ENCODE results near the gene GPC5.

GPC5 gene

GRCh38 chr13:91868351-91868750 is 469.9 kb downstream of the GPC5 start:
- no peaks in the 10 kb centered on the region for H3K27me3 ChIP-seq (ENCODE audit: insufficient read depth, low read depth)
- no peak overlapping the region for H3K27ac ChIP-seq
- TF ChIP-seq, protein P1, sequence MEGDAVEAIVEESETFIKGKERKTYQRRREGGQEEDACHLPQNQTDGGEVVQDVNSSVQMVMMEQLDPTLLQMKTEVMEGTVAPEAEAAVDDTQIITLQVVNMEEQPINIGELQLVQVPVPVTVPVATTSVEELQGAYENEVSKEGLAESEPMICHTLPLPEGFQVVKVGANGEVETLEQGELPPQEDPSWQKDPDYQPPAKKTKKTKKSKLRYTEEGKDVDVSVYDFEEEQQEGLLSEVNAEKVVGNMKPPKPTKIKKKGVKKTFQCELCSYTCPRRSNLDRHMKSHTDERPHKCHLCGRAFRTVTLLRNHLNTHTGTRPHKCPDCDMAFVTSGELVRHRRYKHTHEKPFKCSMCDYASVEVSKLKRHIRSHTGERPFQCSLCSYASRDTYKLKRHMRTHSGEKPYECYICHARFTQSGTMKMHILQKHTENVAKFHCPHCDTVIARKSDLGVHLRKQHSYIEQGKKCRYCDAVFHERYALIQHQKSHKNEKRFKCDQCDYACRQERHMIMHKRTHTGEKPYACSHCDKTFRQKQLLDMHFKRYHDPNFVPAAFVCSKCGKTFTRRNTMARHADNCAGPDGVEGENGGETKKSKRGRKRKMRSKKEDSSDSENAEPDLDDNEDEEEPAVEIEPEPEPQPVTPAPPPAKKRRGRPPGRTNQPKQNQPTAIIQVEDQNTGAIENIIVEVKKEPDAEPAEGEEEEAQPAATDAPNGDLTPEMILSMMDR (conservative IDR thresholded peaks at IDR 0.05; ENCODE audit: low read depth, low read length) = no peak
- no peaks in the 10 kb centered on the region for H3K36me3 ChIP-seq (ENCODE audit: insufficient read depth)
- H3K4me1 ChIP-seq (ENCODE audit: low read depth, poor library complexity, severe bottlenecking) = no peaks in the 10 kb centered on the region
- no peaks in the 10 kb centered on the region for H3K79me2 ChIP-seq (ENCODE audit: insufficient read depth, low read depth)
- H3K4me3 ChIP-seq (IDR thresholded peaks at IDR 0.05; ENCODE audit: insufficient read depth, low read depth, low read length) = no peak overlapping the region
- no peak overlapping the region for H2AFZ ChIP-seq (ENCODE audit: low read depth)
- H3K4me2 ChIP-seq = no peak overlapping the region
- H3K9ac ChIP-seq = no peak overlapping the region
- no peaks in the 10 kb centered on the region for H4K20me1 ChIP-seq (ENCODE audit: insufficient read depth)

- H3K4me1 ChIP-seq (ENCODE audit: low read depth, poor library complexity, severe bottlenecking) = no peaks in the 10 kb centered on the region
- H3K79me2 ChIP-seq (ENCODE audit: insufficient read depth, low read depth) = no peaks in the 10 kb centered on the region
- H3K4me2 ChIP-seq = no peak overlapping the region
- no peak overlapping the region for H3K27ac ChIP-seq
- H3K9ac ChIP-seq = no peak overlapping the region
- no peaks in the 10 kb centered on the region for H4K20me1 ChIP-seq (ENCODE audit: insufficient read depth)
- H3K4me3 ChIP-seq (IDR thresholded peaks at IDR 0.05; ENCODE audit: insufficient read depth, low read depth, low read length) = no peak overlapping the region
- H2AFZ ChIP-seq (ENCODE audit: low read depth) = no peak overlapping the region
- TF ChIP-seq, protein P1 (conservative IDR thresholded peaks at IDR 0.05; ENCODE audit: low read depth, low read length) = no peak
- H3K36me3 ChIP-seq (ENCODE audit: insufficient read depth) = no peaks in the 10 kb centered on the region
- no peaks in the 10 kb centered on the region for H3K27me3 ChIP-seq (ENCODE audit: insufficient read depth, low read depth)
Observed at GRCh38 chr13:91878491-91878890, 480.1 kb downstream of the GPC5 start.

DNA sequence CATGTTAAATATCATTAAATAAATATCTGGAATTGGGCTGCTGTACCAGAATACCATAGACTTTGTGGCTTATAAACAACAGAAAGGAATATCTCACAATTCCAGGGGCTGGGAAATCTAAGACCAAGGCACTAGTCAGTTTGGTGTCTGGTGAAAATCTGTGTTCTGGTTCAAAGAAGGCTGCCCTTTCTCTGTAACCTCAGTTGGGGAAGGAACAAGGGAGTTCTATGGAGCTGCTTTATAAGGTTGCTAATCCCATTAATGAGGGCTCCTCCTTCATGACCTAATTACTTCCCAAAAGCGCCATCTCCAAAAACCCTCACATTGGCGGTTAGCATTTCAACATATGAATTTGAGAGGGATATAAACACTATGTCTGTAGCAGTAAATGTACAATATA is 480.9 kb downstream of the GPC5 start:
- H2AFZ ChIP-seq (ENCODE audit: low read depth) = no peak overlapping the region
- no peak overlapping the region for H3K4me3 ChIP-seq (IDR thresholded peaks at IDR 0.05; ENCODE audit: insufficient read depth, low read depth, low read length)
- H3K4me1 ChIP-seq (ENCODE audit: low read depth, poor library complexity, severe bottlenecking) = no peaks in the 10 kb centered on the region
- no peaks in the 10 kb centered on the region for H3K36me3 ChIP-seq (ENCODE audit: insufficient read depth)
- no peak overlapping the region for H3K9ac ChIP-seq
- no peaks in the 10 kb centered on the region for H3K79me2 ChIP-seq (ENCODE audit: insufficient read depth, low read depth)
- TF ChIP-seq, protein P1 (conservative IDR thresholded peaks at IDR 0.05; ENCODE audit: low read depth, low read length) = no peak
- no peaks in the 10 kb centered on the region for H4K20me1 ChIP-seq (ENCODE audit: insufficient read depth)
- no peaks in the 10 kb centered on the region for H3K27me3 ChIP-seq (ENCODE audit: insufficient read depth, low read depth)
- H3K27ac ChIP-seq = no peak overlapping the region
- H3K4me2 ChIP-seq = no peak overlapping the region

- no peak overlapping the region for H3K4me3 ChIP-seq (IDR thresholded peaks at IDR 0.05; ENCODE audit: insufficient read depth, low read depth, low read length)
- no peaks in the 10 kb centered on the region for H3K36me3 ChIP-seq (ENCODE audit: insufficient read depth)
- TF ChIP-seq, protein P1 (conservative IDR thresholded peaks at IDR 0.05; ENCODE audit: low read depth, low read length) = no peak
- no peak overlapping the region for H3K9ac ChIP-seq
- no peak overlapping the region for H3K27ac ChIP-seq
- no peaks in the 10 kb centered on the region for H3K4me1 ChIP-seq (ENCODE audit: low read depth, poor library complexity, severe bottlenecking)
- H3K27me3 ChIP-seq (ENCODE audit: insufficient read depth, low read depth) = no peaks in the 10 kb centered on the region
- H3K79me2 ChIP-seq (ENCODE audit: insufficient read depth, low read depth) = no peaks in the 10 kb centered on the region
- H3K4me2 ChIP-seq = no peak overlapping the region
- no peaks in the 10 kb centered on the region for H4K20me1 ChIP-seq (ENCODE audit: insufficient read depth)
- H2AFZ ChIP-seq (ENCODE audit: low read depth) = no peak overlapping the region
Observed at GRCh38 chr13:91882918-91883317, 484.5 kb downstream of the GPC5 start.
